Ramos (cell line): ENCODE results near the gene STAT1.

Experiments used
- in situ Hi-C: fragments of 300-500 bp; cut with MboI; formaldehyde crosslinking; loops from one replicate; pipeline ENCODE4 v1.14.3; 2022; ENCODE audit warnings: low sequenced_read_pairs; ENCODE audit not compliant: unreplicated experiment

Gene STAT1

GRCh38 chr2:190987938-190988337 lies 26.0 kb downstream of the STAT1 start:
- in situ Hi-C loops = no loop called here

GRCh38 chr2:190987116-190987515 lies 26.9 kb downstream of the STAT1 start:
- in situ Hi-C loops = no loop called here

GRCh38 chr2:190986221-190986953 lies 27.6 kb downstream of the STAT1 start:
- in situ Hi-C loops = no loop called here

GRCh38 chr2:190984595-190984994 lies 29.4 kb downstream of the STAT1 start:
- in situ Hi-C loops = no loop called here

DNA sequence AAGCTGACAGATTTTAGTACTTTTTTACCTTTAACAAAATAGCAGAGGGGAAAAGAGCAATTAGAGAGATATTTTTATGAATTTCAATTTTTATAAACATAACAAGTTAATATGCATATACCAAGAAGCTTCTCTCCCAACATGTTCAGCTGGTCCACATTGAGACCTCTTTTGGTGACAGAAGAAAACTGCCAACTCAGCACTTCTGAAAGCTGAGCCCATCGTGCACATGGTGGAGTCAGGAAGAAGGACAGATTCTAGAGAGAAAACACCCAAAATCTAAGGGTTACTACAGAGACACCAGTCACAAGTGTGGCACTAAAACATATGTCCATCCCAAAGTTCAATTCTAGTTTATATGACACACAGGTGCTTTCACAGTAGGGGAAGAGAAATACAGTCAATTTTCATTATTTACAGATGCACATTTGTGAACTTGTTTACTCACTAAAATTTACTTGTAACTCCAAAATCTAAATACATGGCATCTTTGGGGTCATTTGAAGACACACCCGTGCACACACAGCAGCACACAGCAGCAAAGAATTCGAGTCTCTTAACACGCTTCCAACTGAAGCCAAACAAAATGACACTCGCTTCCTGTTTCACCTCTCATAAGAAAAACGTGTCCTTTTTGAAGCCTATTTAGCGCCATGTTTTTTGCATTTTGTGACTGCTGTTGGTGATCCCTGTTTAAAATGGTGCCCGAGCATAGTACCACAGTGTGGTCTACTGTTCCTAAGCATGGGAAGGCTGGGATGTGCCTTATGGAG lies 31.5 kb downstream of the STAT1 start:
- in situ Hi-C loops = no loop called here

DNA sequence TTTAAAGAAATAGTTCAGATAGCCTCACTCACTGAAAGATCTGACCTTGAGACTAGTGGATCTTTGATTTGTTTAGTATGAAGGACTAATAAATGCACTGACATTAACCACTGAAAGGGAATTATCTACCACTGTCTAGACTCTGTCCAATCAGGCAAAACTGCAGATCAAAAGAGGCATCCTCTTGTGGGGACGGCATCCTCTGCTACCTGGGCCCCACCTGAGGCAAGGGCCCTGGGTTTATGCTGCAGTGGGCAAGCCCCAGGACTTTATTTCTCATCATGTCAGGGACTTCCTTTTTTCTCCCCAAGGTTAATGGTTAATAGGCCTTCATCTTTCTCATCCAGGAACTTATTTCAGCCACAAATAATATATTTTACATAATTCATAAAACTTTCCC lies 32.2 kb downstream of the STAT1 start:
- in situ Hi-C loops = no loop called here

DNA sequence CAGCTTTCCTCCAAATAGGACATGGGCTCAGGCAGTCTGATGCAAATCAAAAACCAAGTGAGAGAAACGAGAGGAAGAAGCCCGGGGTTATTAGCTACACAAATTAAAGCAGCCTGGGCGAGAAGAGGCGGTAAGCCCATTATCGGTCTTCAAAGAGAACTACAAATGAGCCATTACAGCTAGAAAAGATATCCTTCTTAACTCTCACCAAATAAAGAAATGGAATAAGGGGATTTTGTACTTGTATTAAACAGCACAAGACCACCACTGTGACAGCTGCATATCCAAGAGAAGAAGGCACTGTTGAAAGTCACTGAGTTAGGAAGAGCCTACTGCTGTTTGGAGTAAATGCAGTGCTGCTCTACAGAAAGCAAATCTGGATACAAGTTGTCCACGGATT lies 32.6 kb downstream of the STAT1 start:
- in situ Hi-C loops = no loop called here

DNA sequence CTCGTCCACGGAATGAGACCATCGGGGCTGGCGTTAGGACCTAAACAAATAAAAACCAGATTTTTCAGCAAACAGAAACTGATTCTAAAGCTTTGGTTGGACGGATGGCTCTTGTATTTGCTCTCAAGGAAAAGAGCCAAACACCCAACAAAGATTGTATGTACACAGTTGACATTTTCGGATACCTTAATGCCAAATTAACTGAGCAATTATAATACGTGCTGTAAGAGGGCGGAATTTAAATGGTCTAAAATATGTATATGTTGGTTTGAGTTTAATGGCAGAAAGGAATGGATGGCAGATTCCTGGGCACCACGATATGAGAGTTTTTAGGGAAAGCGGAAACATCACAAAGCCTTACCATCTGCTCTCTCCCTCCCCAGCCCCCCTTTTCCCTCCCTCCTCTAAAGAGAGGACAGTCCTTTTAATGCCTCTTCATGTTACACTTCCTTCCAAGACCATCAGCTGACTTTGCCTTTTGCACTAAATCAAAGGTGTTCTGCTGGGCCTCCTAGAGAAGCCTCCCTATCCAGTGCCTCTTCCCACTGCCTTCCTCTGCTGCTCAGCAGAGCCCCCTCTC lies 33.3 kb downstream of the STAT1 start:
- in situ Hi-C loops = no loop called here

- in situ Hi-C loops = no loop called here
Measured at GRCh38 chr2:190979906-190980629, 33.9 kb downstream of the STAT1 start.

- in situ Hi-C loops = no loop called here
Measured at GRCh38 chr2:190978389-190979053, 35.5 kb downstream of the STAT1 start.

- in situ Hi-C loops = no loop called here
Measured at GRCh38 chr2:190977505-190977904, 36.5 kb downstream of the STAT1 start.

- in situ Hi-C loops = no loop called here
Measured at GRCh38 chr2:190976521-190976920, 37.5 kb downstream of the STAT1 start.

DNA sequence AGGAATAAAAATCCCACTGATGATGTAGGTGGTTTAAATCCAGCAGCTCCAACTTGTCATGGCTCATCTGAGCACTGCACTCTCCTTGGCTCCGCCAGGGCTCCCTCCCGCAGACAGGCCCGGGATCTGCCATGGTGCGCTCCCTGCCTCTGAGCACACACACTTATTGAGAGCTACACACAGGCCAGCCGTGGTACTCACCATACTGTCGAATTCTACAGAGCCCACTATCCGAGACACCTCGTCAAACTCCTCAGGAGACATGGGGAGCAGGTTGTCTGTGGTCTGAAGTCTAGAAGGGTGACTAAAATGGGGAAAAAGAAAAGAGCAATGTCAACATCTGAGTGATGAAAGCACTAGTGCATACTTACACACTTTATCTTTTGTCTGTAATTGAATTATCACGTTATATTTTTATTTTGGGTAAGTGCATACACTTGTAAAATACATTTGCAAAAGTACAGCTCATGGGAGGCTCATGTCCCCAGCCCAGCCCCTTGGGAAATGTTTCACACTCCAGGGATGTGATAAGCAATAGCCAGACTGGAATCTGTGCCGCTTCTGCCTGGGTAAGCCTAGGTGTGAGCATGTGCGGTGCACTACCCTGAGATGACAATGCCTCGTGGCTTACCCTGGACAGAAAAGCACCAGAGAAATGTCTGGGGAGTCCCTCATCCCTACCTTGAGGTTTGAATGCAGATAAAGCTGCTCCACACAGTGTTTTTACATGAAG lies 39.2 kb downstream of the STAT1 start:
- in situ Hi-C loops = no loop called here

DNA sequence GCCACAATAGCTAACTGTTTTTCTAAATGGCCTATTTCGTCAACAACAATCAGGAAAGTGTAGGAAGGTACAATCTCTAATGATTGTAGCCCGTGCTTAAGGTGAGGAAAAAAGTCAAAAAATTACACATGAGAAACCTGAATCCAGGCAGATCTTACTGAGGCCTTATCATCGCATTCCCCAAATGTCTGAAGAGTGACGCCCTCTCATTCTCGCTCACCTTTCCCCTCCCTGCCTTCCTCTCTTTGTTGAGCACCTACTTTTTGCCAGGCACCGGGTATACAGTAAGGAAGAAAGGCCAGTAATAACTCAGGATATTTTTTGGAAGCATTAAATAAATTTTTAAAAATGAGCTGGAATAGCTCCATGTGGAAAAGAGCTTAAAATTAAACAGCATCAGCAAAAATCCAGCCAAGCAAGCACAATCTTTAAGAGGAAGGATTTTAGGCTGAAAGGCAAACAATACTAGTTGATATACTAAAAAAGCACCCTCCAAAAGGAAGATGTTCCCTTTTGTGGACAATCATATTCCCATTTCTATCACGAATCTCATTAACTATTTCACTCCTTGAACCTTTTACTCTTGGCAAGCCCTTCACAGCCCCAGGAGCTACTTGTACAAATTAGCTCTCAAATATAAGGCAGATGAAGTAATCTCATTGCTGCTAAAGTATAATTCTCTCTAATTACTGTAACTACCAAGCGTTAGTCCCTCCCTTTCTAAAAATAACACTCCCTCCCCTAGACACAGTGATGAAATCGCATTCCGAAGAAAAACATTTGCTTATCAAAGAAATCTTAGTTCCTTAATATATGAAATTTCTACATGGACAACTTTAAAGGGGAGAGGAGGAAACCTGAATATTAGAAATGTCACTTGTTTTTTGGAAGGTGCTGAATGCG lies 40.0 kb downstream of the STAT1 start:
- in situ Hi-C loops = no loop called here

GRCh38 chr2:190973262-190973661 lies 40.7 kb downstream of the STAT1 start:
- in situ Hi-C loops = no loop called here

GRCh38 chr2:190972846-190973245 lies 41.1 kb downstream of the STAT1 start:
- in situ Hi-C loops = no loop called here

- in situ Hi-C loops = no loop called here
Measured at GRCh38 chr2:190972213-190972612, 41.8 kb downstream of the STAT1 start.

DNA sequence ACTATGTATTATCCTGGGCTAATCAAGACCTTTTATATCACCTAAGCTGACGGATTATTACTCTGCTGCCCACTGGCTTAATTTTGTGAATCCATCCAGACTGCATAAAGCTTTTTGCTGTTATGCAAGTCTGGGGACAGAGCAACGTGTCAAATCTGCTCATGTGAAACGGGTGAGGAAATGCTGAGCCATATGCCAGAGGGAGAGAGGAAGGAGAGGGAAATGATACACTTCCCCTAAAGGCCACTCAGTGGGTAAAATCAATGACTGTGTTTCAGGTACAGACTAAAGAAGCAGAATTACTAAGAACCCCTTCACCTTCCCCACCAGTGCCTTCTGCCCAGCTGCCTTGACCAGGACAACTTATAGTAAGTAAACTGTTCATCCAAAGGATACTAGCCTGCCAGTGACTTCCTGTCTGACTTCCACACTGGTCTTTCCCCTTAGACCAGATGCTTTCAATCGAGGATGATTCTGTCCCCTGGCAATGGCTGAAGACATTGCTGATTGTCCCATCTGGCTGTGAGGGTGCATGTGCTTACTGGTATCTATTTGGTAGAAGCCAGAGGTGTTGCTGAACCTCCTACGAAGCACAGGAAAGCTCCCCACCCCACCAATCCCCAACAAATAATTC lies 43.0 kb downstream of the STAT1 start:
- in situ Hi-C loops = no loop called here
